Ishikawa (cell line): Measurements from ENCODE around the gene ACTN3.

ENCODE experiments used
- CEBPB ChIP-seq: IDR thresholded peaks from 2 replicates; pipeline ENCODE4 v1.6.1; 2012
- CREB1 ChIP-seq: IDR thresholded peaks from 2 replicates; pipeline ENCODE4 v1.6.1; 2012; ENCODE audit warnings: low read depth
- EGR1 ChIP-seq: IDR thresholded peaks from 2 replicates; pipeline ENCODE4 v1.6.1; 2012
- EP300 ChIP-seq: IDR thresholded peaks from 2 replicates; pipeline ENCODE4 v1.6.1; 2012; ENCODE audit warnings: borderline replicate concordance
- FOXM1 ChIP-seq: IDR thresholded peaks from 2 replicates; pipeline ENCODE4 v1.6.1; 2012; ENCODE audit warnings: low read depth, borderline replicate concordance
- MAX ChIP-seq: IDR thresholded peaks from 2 replicates; pipeline ENCODE4 v1.6.1; 2012
- NFIC ChIP-seq: IDR thresholded peaks from 2 replicates; pipeline ENCODE4 v1.6.1; 2012
- RAD21 ChIP-seq: IDR thresholded peaks from 2 replicates; pipeline ENCODE4 v1.6.1; 2012; ENCODE audit warnings: low read depth
- REST ChIP-seq: IDR thresholded peaks from 2 replicates; pipeline ENCODE4 v1.6.1; 2012; ENCODE audit warnings: low read depth, mild to moderate bottlenecking
- TAF1 ChIP-seq: IDR thresholded peaks from 2 replicates; pipeline ENCODE4 v1.6.1; 2012; ENCODE audit warnings: low read depth, mild to moderate bottlenecking
- TCF12 ChIP-seq: IDR thresholded peaks from 2 replicates; pipeline ENCODE4 v1.6.1; 2012; ENCODE audit warnings: low read depth
- TEAD4 ChIP-seq: IDR thresholded peaks from 2 replicates; pipeline ENCODE4 v1.6.1; 2012
- YY1 ChIP-seq: IDR thresholded peaks from 2 replicates; pipeline ENCODE4 v1.6.1; 2012; ENCODE audit warnings: low read depth
- ZBTB7A ChIP-seq: IDR thresholded peaks from 2 replicates; pipeline ENCODE4 v1.6.1; 2012; ENCODE audit warnings: low read depth
- TF ChIP-seq, protein P1 (sequence below): IDR thresholded peaks from 2 replicates; pipeline ENCODE4 v1.6.1; 2012

The ACTN3 gene

DNA sequence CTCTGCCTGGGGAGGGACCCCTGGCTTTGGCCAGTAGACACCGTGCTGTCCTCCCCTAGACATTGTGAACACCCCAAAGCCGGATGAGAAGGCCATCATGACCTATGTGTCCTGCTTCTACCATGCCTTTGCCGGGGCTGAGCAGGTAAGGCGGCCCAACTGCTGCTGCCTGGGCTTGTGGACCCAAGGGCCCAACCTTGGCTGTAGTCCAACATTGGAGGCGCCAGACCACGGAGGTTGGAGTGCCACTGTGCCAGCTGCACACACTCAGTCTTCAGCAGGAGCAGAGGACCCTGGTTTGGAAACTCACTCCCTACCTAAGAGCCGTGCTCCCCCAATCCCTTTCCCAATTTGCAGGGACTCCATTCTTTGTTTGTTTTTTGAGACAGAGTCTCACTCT, 9.4 kb downstream of the ACTN3 start:
- no peak for TF ChIP-seq FOXM1

- no peak for TF ChIP-seq FOXM1
- TF ChIP-seq EGR1, result no peak
- no peak for TF ChIP-seq MAX
- TF ChIP-seq, protein P1, sequence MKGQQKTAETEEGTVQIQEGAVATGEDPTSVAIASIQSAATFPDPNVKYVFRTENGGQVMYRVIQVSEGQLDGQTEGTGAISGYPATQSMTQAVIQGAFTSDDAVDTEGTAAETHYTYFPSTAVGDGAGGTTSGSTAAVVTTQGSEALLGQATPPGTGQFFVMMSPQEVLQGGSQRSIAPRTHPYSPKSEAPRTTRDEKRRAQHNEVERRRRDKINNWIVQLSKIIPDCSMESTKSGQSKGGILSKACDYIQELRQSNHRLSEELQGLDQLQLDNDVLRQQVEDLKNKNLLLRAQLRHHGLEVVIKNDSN, result no peak
- TF ChIP-seq ZBTB7A, result no peak
- no peak for TF ChIP-seq TCF12
- no peak for TF ChIP-seq YY1
- no peak for TF ChIP-seq CEBPB
- TF ChIP-seq RAD21, result no peak
Measured at GRCh38 chr11:66557733-66558326, 11.1 kb downstream of the ACTN3 start.

GRCh38 chr11:66559142-66559865, 12.6 kb downstream of the ACTN3 start:
- TF ChIP-seq MAX, result 0 out of 2 replicates have a peak, but pooled peaks have one; percentile 32
- peak; percentile 74 for TF ChIP-seq CEBPB
- no peak for TF ChIP-seq NFIC

- TF ChIP-seq TEAD4, result no peak
- TF ChIP-seq RAD21, result no peak
- no peak for TF ChIP-seq ZBTB7A
- no peak for TF ChIP-seq CREB1
Measured at GRCh38 chr11:66559866-66560676, 13.4 kb downstream of the ACTN3 start.

- no peak for TF ChIP-seq YY1
- TF ChIP-seq CREB1, result no peak
- TF ChIP-seq EP300, result no peak
- no peak for TF ChIP-seq CEBPB
- TF ChIP-seq NFIC, result no peak
- TF ChIP-seq, protein P1, result no peak
- no peak for TF ChIP-seq TCF12
- TF ChIP-seq TEAD4, result no peak
- no peak for TF ChIP-seq MAX
- TF ChIP-seq RAD21, result no peak
- TF ChIP-seq FOXM1, result no peak
- TF ChIP-seq EGR1, result no peak
- TF ChIP-seq ZBTB7A, result no peak
- TF ChIP-seq TAF1, result no peak
- no peak for TF ChIP-seq REST
Measured at GRCh38 chr11:66561178-66561974, 14.7 kb downstream of the ACTN3 start.

- TF ChIP-seq, protein P1, result no peak
- TF ChIP-seq CEBPB (no peak), RAD21 (no peak), TEAD4 (no peak), EGR1 (no peak), TAF1 (no peak), TCF12 (no peak), FOXM1 (no peak), YY1 (no peak), NFIC (no peak), EP300 (no peak), REST (no peak), ZBTB7A (no peak), MAX (no peak), CREB1 (no peak)
Measured at GRCh38 chr11:66561975-66562248, 15.2 kb downstream of the ACTN3 start.
